ENCODE measurements around the gene PCDHGA3. TPM values are rescaled to one million over a fixed set of nuclear protein-coding genes. Genes with fewer than 3 reads are reported as not detected.
A peak's percentile ranks its signal among the peaks of the same experiment; 100 is the strongest.
"Not testable (repeated sequence)": the region's sequence is repeated elsewhere in the genome, so short reads cannot be mapped to it uniquely, and the experiment has no call there.

The PCDHGA3 gene
- total RNA-seq, 2 donors from 2014 or later: 0.21 to 0.39 TPM

GRCh38 chr5:141342773-141343172, 856 bp upstream of the PCDHGA3 start:
- no peak for DNase-seq
- no peak for ATAC-seq
- intact Hi-C loops (cut with DNase I, micrococcal nuclease): loop anchor here in 1 of 2 donors (10.0 kb wide), 1 partner anchor 52 kb away; the partner anchor contains the start of genes PCDHGA8 and PCDHGB5

- DNase-seq (no peak), ATAC-seq (no peak)
- intact Hi-C loops (cut with DNase I, micrococcal nuclease): loop anchor here in 1 of 2 donors (10.0 kb wide), 1 partner anchor 51 kb away; the partner anchor contains the start of genes PCDHGA8 and PCDHGB5
These were observed 379 bp downstream of the PCDHGA3 start for GRCh38 chr5:141343953-141344463.

DNA sequence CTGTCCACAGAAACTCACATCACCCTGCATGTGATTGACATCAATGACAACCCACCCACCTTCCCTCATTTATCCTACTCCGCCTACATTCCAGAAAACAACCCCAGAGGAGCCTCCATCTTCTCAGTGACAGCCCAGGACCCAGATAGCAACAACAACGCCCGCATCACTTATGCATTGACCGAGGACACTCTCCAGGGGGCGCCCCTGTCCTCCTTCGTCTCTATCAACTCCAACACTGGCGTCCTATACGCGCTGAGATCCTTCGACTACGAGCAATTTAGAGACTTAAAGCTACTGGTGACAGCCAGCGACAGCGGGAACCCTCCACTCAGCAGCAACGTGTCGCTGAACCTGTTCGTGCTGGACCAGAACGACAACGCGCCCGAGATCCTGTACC, 1.7 kb downstream of the PCDHGA3 start:
- intact Hi-C loops (cut with DNase I, micrococcal nuclease): loop anchor here in 1 of 2 donors (10.0 kb wide), 1 partner anchor 49 kb away; the partner anchor contains the start of genes PCDHGA8 and PCDHGB5
- ATAC-seq (no peak), DNase-seq (no peak)

DNA sequence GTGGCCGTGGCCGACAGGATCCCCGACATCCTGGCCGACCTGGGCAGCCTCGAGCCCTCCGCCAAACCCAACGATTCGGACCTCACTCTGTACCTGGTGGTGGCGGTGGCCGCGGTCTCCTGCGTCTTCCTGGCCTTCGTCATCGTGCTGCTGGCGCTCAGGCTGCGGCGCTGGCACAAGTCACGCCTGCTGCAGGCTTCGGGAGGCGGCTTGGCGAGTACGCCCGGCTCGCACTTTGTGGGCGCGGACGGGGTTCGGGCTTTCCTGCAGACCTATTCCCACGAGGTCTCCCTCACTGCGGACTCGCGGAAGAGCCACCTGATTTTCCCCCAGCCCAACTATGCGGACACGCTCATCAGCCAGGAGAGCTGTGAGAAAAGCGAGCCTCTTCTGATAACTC, 2.4 kb downstream of the PCDHGA3 start:
- not testable (repeated sequence) for DNase-seq, ATAC-seq
- intact Hi-C loops (cut with DNase I, micrococcal nuclease): loop anchor here in 1 of 2 donors (10.0 kb wide), 1 partner anchor 49 kb away; the partner anchor contains the start of genes PCDHGA8 and PCDHGB5

DNA sequence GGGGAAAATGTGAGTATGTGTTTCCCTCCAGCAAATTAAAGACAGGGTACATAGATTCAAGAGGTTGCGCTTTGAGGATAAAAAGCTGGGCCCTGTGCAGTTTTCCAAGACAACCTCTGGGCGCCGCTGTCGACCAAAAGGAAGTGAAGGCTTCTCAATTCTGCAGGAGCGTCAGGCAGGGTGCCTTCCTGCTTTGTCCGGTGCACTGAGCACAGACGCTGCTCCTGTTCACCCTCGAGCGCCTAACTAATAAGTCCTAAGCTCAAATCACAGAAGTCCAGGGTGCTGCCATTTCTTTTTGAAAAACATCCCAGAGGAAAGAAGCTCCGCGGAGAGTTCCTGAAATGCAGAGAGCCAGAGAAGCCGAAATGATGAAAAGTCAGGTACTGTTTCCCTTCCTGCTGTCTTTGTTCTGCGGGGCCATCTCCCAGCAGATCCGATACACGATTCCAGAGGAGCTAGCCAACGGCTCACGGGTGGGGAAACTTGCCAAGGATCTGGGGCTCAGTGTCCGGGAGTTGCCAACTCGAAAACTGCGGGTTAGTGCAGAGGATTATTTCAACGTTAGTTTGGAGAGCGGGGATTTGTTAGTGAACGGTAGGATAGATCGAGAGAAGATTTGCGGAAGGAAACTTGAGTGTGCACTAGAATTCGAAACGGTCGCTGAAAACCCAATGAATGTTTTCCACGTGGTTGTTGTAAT, 6.4 kb downstream of the PCDHGA3 start, which contains the start of gene PCDHGB1:
Gene PCDHGB1, plus strand, starts transcription at position 183 of the 703 bp plus-strand sequence. Its CDS starts 162 bp downstream, at position 345.
- peak; percentile 71 for ATAC-seq
- intact Hi-C loops (cut with DNase I, micrococcal nuclease): loop anchor here in 1 of 2 donors (10.0 kb wide), 1 partner anchor 45 kb away; the partner anchor contains the start of genes PCDHGA8 and PCDHGB5
- DNase-seq: peak in 1 of 2 donors; percentile 36

DNA sequence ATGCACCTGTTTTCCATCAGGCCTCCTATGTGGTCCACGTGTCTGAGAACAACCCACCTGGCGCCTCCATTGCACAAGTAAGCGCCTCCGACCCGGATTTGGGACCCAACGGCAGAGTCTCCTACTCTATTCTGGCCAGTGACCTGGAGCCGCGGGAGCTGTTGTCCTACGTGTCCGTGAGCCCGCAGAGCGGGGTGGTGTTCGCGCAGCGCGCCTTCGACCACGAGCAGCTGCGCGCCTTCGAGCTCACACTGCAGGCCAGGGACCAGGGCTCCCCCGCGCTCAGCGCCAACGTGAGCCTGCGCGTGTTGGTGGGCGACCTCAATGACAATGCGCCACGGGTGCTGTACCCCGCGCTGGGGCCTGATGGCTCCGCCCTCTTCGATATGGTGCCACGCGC, 8.0 kb downstream of the PCDHGA3 start:
- no peak for DNase-seq
- intact Hi-C loops (cut with DNase I, micrococcal nuclease): no loop called here
- no peak for ATAC-seq

- no peak for ATAC-seq
- intact Hi-C loops (cut with DNase I, micrococcal nuclease): no loop called here
These were observed 11.4 kb downstream of the PCDHGA3 start, which contains the start of gene PCDHGA4 for GRCh38 chr5:141354900-141355469. Gene PCDHGA4 (plus strand): TSS chr5:141355021. CDS start chr5:141355108, 87 bp downstream.

GRCh38 chr5:141355641-141356040, 12.0 kb downstream of the PCDHGA3 start:
- ATAC-seq: no peak
- intact Hi-C loops (cut with DNase I, micrococcal nuclease): no loop called here
- no peak for DNase-seq

More at GRCh38 chr5:141354900-141355469, 11.4 kb downstream of the PCDHGA3 start, which contains the start of gene PCDHGA4:
- no peak for DNase-seq

DNA sequence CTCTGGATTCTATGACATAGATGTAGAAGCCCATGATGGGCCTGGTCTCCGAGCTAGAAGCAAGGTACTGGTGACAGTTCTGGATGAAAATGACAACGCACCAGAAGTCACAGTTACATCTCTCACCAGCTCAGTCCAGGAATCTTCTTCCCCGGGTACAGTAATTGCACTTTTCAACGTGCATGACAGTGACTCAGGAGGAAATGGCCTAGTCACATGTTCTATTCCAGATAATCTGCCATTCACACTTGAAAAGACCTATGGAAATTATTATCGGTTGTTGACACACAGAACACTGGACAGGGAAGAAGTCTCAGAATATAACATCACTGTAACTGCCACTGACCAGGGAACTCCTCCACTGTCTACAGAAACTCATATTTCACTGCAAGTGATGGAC, 12.5 kb downstream of the PCDHGA3 start:
- ATAC-seq: no peak
- intact Hi-C loops (cut with DNase I, micrococcal nuclease): no loop called here
- no peak for DNase-seq

- no peak for DNase-seq
- intact Hi-C loops (cut with DNase I, micrococcal nuclease): no loop called here
- ATAC-seq: no peak
These were observed 13.3 kb downstream of the PCDHGA3 start for GRCh38 chr5:141356950-141357349.

DNA sequence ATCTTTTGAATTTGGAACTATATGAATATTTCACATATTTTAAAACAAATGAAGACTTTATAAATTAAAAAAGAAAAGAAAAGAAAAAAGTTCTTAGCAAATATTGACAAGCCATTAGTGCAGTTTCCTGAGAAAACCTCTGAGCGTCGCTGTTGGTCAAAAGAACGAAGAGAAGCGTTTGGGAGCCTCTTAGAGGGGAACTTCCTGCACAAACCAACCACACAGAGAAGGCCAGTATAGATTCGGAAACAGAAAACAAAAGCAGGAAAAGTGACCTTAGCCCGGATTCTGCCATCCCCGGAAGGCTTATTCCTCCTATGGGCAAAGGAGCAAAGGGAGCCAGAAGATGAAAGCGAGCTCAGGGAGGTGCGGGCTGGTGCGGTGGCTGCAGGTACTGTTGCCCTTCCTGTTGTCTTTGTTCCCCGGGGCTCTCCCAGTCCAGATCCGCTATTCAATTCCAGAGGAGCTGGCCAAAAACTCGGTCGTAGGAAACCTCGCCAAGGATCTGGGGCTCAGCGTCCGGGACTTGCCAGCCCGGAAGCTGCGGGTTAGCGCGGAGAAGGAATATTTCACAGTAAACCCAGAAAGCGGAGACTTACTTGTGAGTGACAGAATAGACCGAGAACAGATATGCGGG, 16.3 kb downstream of the PCDHGA3 start, which contains the start of gene PCDHGB2:
Gene PCDHGB2, plus strand, starts transcription at position 205 of the 637 bp plus-strand sequence. Its CDS starts 142 bp downstream, at position 347.
- peak; percentile 35 for ATAC-seq
- intact Hi-C loops (cut with DNase I, micrococcal nuclease): no loop called here
- DNase-seq: no peak

- ATAC-seq (no peak), DNase-seq (no peak)
- intact Hi-C loops (cut with DNase I, micrococcal nuclease): no loop called here
These were observed 17.1 kb downstream of the PCDHGA3 start for GRCh38 chr5:141360685-141361084.

DNA sequence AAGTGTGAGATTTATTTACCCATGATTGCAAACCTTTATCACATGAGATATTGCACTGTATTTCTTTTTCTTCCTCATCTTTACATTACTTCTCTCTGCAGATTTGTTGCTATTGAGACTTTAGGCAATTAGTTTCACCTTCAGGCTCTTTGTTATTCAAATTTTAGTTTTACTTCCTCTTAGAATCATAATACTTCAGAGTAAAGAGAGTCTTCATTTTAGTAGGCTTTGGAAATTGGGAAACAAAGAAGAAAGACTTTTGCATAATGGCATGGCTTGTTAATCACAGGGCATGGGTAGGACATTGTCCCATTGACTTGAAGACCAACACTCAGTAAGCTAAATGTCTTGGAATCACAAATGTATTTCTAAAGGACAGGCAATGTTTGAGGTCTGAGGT, 19.1 kb downstream of the PCDHGA3 start:
- intact Hi-C loops (cut with DNase I, micrococcal nuclease): no loop called here
- ATAC-seq (no peak), DNase-seq (no peak)

- intact Hi-C loops (cut with DNase I, micrococcal nuclease): no loop called here
- DNase-seq (no peak), ATAC-seq (no peak)
These were observed 20.5 kb downstream of the PCDHGA3 start, which contains the start of gene PCDHGA5 for GRCh38 chr5:141363952-141364660. Gene PCDHGA5 (plus strand): TSS chr5:141364162. CDS start chr5:141364331, 169 bp downstream.

DNA sequence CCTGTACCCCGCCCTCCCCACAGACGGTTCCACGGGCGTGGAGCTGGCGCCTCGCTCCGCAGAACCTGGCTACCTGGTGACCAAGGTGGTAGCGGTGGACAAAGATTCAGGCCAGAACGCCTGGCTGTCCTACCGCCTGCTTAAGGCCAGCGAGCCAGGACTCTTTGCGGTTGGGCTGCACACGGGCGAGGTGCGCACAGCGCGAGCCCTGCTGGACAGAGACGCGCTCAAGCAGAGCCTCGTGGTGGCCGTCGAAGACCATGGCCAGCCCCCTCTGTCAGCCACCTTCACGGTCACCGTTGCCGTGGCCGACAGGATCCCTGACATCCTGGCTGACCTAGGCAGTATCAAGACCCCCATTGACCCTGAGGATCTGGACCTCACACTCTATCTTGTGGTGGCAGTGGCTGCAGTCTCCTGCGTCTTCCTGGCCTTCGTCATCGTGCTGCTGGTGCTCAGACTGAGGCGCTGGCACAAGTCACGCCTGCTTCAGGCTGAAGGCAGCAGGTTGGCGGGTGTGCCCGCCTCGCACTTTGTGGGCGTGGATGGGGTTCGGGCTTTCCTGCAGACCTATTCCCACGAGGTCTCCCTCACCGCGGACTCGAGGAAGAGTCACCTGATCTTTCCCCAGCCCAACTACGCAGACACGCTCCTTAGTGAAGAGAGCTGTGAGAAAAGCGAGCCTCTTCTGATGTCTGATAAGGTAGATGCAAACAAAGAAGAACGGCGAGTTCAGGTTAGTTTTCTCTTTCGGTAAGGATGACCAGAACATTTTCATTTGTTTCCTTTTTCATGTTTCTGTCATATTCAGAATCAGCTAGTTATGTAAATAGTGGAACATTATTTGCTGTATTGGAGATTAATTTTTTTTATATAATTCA, 22.6 kb downstream of the PCDHGA3 start:
- ATAC-seq: no peak
- no peak for DNase-seq
- intact Hi-C loops (cut with DNase I, micrococcal nuclease): no loop called here

DNA sequence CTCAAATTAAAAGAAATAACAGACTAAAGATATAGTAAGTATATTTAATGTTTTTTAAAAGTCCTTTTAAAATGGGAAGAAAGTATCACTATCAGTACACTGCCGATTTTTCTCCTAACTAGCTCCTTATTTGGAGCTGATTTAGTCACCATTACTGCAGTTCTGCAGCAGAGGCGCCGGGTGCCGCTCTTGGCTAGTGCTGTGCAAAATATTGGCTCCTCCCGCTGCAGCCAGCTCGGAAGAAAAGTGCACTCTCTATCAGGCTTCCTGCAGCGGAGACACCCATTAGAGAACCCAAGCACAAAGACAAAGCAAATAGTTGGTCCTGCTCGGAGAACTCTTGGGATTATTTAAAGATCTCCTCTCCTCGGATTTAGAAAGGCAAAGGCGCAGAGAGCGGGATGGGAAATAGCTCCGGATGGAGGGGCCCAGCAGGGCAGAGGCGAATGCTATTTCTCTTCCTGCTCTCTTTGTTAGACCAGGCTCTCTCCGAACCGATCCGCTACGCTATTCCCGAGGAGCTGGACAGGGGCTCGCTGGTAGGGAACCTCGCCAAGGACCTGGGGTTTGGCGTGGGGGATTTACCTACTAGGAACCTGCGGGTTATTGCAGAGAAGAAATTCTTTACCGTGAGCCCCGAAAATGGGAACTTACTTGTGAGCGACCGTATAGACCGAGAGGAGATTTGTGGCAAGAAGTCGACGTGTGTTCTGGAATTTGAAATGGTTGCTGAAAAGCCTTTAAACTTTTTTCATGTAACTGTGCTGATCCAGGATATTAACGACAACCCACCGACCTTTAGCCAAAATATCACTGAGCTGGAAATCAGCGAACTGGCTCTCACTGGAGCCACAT, 26.6 kb downstream of the PCDHGA3 start, which contains the start of gene PCDHGB3:
Gene PCDHGB3, plus strand, starts transcription at position 249 of the 855 bp plus-strand sequence. Its CDS starts 153 bp downstream, at position 402.
- intact Hi-C loops (cut with DNase I, micrococcal nuclease): no loop called here
- peak; percentile 71 for ATAC-seq
- peak in 1 of 2 donors; percentile 41 for DNase-seq
